Prostate gland (tissue), 2 donors: Measurements from ENCODE around the gene OXSM. TPM values are rescaled to one million over a fixed set of nuclear protein-coding genes. Genes with fewer than 3 reads are reported as not detected.

ENCODE experiments used
- DNase-seq: peaks from one replicate; pipeline ENCODE4 v3.0.0-alpha.2; 2019; ENCODE audit warnings: low spot score
- H3K27ac ChIP-seq, 2 donors: fragments of 200-600 bp; sonication (generic); 2 replicates each; pipeline ENCODE4 v1.5.1; 2017 to 2019
- H3K27me3 ChIP-seq: fragments of 200-600 bp; sonication (generic); replicated peaks from 2 replicates; pipeline ENCODE4 v1.5.1; 2019; ENCODE audit not compliant: insufficient read depth
- H3K36me3 ChIP-seq, 2 donors: fragments of 200-600 bp; sonication (generic); 1 replicate in 1 of 2; 2 replicates in 1 of 2; pipeline versions ENCODE4 v1.5.1 to v1.8.1; 2017 to 2019
- H3K4me1 ChIP-seq: fragments of 200-600 bp; sonication (generic); replicated peaks from 2 replicates; pipeline ENCODE4 v1.5.1; 2019
- H3K4me3 ChIP-seq, 2 donors: fragments of 200-600 bp; sonication (generic); 2 replicates each; pipeline ENCODE4 v1.5.1; 2017 to 2019
- H3K9me3 ChIP-seq: fragments of 200-600 bp; sonication (generic); 2 replicates; pipeline ENCODE4 v1.5.1; 2017
- POLR2A ChIP-seq: fragments of 450-650 bp; IDR thresholded peaks from one replicate; pipeline ENCODE4 v1.6.1; 2016; ENCODE audit warnings: antibody characterized with exemption, mild to moderate bottlenecking
- POLR2AphosphoS5 ChIP-seq: sonication (generic); formaldehyde crosslinking; IDR thresholded peaks from one replicate; pipeline ENCODE4 v1.6.1; 2017; ENCODE audit warnings: antibody characterized with exemption
- whole genome bisulfite sequencing: methylation state at CpG from one replicate; pipeline ENCODE4 v1.1.5; 2018; 5-methylcytosine and 5-hydroxymethylcytosine counted together
- intact Hi-C: fragments of 100-400 bp; cut with DNase I; formaldehyde crosslinking; loops from one replicate; pipeline ENCODE4 v1.14.2; 2022
- total RNA-seq, 2 donors: library from RNA; depleted of rRNA; stranded (reverse); fragments of >200 nt; gene quantifications; one replicate each; pipeline ENCODE4 v1.1.0, GENCODE V29; 2016
- TF ChIP-seq, protein P1 (sequence below), 4 experiments: fragments of 200-600 bp in 2 of 4; fragments of 450-650 bp in 2 of 4; sonication (generic) in 2 of 4; IDR thresholded peaks; 1 replicate in 3 of 4; 2 replicates in 1 of 4; pipeline ENCODE4 v1.5.1; 2016 to 2019; ENCODE audit warnings: antibody characterized with exemption in 4 of 4, mild to moderate bottlenecking in 2 of 4, moderate library complexity in 2 of 4

The OXSM gene
- total RNA-seq, 2 donors from 2014 or later, result 9.4 to 9.5 TPM

GRCh38 chr3:25751048-25751447, 38.8 kb upstream of the OXSM start:
- TF ChIP-seq POLR2AphosphoS5, result no peak
- TF ChIP-seq, protein P1, sequence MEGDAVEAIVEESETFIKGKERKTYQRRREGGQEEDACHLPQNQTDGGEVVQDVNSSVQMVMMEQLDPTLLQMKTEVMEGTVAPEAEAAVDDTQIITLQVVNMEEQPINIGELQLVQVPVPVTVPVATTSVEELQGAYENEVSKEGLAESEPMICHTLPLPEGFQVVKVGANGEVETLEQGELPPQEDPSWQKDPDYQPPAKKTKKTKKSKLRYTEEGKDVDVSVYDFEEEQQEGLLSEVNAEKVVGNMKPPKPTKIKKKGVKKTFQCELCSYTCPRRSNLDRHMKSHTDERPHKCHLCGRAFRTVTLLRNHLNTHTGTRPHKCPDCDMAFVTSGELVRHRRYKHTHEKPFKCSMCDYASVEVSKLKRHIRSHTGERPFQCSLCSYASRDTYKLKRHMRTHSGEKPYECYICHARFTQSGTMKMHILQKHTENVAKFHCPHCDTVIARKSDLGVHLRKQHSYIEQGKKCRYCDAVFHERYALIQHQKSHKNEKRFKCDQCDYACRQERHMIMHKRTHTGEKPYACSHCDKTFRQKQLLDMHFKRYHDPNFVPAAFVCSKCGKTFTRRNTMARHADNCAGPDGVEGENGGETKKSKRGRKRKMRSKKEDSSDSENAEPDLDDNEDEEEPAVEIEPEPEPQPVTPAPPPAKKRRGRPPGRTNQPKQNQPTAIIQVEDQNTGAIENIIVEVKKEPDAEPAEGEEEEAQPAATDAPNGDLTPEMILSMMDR (IDR thresholded peaks at IDR 0.05), result no peak
- no peak for TF ChIP-seq POLR2A
- Histone ChIP-seq H3K9me3 (no peaks in the 10 kb centered on the region), H3K27ac (no peak overlapping the region), H3K27me3 (no peaks in the 10 kb centered on the region), H3K36me3 (peaks cover 0 to 2% of the 10 kb centered on the region in 2 donors), H3K4me3 (no peak overlapping the region), H3K4me1 (no peaks in the 10 kb centered on the region)
- intact Hi-C loops, result no loop called here
- WGBS, result over 99% methylated on average over 3 of the region's 3 CpGs
- DNase-seq, result no peak

DNA sequence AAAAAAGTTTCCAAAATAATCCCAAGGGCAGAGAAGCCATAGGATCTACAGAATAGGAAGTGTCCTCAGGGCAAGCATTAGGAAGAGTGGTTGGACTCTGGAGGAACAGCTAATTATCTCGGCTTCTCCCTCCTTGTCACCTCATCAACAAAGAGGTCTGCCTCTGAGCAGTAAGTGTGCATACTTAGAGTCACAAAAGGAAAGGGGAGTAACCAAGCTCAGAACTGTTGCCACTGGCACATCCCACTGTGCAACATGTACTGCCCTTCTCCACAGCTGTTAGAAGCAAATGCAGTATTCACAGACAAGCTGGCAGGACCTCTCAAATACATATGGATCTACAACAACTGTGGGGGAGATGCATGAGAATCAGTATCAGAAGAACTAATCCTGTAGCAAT, 38.2 kb upstream of the OXSM start:
- no peak overlapping the region for H3K27ac ChIP-seq
- no peaks in the 10 kb centered on the region for H3K4me1 ChIP-seq
- no peak overlapping the region for H3K4me3 ChIP-seq
- H3K9me3 ChIP-seq, result no peaks in the 10 kb centered on the region
- DNase-seq, result no peak
- 50% methylated on average over 1 of the region's 1 CpG for WGBS
- no peaks in the 10 kb centered on the region for H3K27me3 ChIP-seq
- peaks cover 0 to 2% of the 10 kb centered on the region in 2 donors for H3K36me3 ChIP-seq
- TF ChIP-seq POLR2AphosphoS5 (no peak), POLR2A (no peak)
- TF ChIP-seq, protein P1 (IDR thresholded peaks at IDR 0.05), result no peak
- intact Hi-C loops, result no loop called here

GRCh38 chr3:25768851-25769250, 21.0 kb upstream of the OXSM start:
- 93% methylated on average over 6 of the region's 6 CpGs for WGBS
- H3K36me3 ChIP-seq, result no peaks in the 10 kb centered on the region
- H3K27me3 ChIP-seq, result no peaks in the 10 kb centered on the region
- intact Hi-C loops, result no loop called here
- H3K4me1 ChIP-seq, result no peaks in the 10 kb centered on the region
- no peak overlapping the region for H3K27ac ChIP-seq
- no peak for DNase-seq
- TF ChIP-seq POLR2A (no peak), POLR2AphosphoS5 (no peak)
- TF ChIP-seq, protein P1 (IDR thresholded peaks at IDR 0.05), result no peak
- no peak overlapping the region for H3K4me3 ChIP-seq
- H3K9me3 ChIP-seq, result no peaks in the 10 kb centered on the region

DNA sequence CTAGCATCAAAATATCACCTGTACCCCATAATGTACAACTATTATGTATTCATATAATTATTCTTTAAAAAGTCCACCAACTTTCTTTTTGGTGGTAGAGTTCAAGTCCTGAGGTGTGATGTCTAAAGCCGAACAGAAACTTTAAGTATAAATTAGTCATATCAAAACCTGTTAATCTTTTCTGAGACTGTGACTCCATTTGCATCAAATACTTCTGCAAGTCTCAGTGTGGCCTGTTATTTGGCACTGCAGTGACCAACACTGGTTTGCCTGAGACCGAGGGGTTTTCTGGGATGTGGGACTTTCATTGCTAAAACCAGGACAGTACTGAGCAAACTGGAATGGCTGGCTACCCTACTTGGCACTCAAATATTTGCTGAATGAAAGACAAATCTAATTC, 14.0 kb upstream of the OXSM start:
- DNase-seq, result no peak
- Histone ChIP-seq H3K4me1 (no peaks in the 10 kb centered on the region), H3K36me3 (no peaks in the 10 kb centered on the region), H3K27ac (no peak overlapping the region), H3K4me3 (no peak overlapping the region), H3K27me3 (no peaks in the 10 kb centered on the region), H3K9me3 (no peaks in the 10 kb centered on the region)
- WGBS, result 95% methylated on average over 2 of the region's 2 CpGs
- TF ChIP-seq, protein P1 (IDR thresholded peaks at IDR 0.05), result no peak
- TF ChIP-seq POLR2A (no peak), POLR2AphosphoS5 (no peak)
- intact Hi-C loops, result no loop called here

DNA sequence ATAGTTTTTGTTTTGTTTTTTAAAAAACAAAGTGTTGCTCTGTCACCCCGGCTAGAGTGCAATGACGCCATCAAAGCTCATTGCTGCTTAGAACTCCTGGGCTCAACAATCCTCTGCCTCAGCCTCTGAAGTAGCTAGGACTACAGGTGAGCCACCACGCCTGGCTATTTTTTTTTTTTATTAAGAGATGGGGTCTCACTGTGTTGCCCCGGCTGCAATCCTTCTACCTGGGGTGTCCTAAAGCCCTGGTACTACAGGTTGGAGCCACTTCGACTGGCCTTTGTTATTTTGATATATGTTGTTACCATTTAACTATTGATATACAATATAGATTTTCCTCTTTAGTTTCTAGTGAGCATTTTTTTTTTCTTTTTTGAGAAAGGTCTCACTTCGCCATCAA, 9.3 kb upstream of the OXSM start:
- intact Hi-C loops, result no loop called here
- DNase-seq, result no peak

More for the DNA sequence above, 9.3 kb upstream of the OXSM start:
- WGBS, result 95% methylated on average over 6 of the region's 6 CpGs
- Histone ChIP-seq H3K4me1 (no peaks in the 10 kb centered on the region), H3K9me3 (no peaks in the 10 kb centered on the region), H3K4me3 (no peak overlapping the region), H3K27ac (no peak overlapping the region), H3K27me3 (no peaks in the 10 kb centered on the region), H3K36me3 (no peaks in the 10 kb centered on the region)
- TF ChIP-seq, protein P1 (IDR thresholded peaks at IDR 0.05), result no peak
- TF ChIP-seq POLR2AphosphoS5 (no peak), POLR2A (no peak)
